Measurements from ENCODE around the gene SERPINA10.

DNA sequence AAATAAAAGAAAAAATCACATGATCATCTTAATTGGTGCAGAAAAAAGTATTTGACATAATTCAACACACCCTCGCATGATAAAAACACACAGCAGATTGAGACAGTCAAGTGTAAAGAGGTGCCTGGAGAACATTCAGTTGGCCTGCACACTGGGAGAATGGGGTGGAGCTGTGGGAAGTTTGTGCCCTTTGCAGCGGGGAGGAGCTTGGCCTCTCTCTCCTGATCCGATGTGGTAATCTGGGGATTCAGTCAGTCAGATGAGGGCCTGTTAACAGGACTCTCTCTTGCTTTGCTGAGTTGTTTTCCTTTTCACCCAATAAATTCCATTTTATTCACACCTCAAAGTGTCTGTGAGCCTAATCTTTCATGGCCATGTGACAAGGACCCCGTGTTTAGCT lies 24.2 kb upstream of the SERPINA10 start:
- TF ChIP-seq CTCF (IDR thresholded peaks at IDR 0.05) (no peak), POLR2A (IDR thresholded peaks at IDR 0.05) (no peak)
